Esophagus squamous epithelium (tissue), 4 donors: Measurements from ENCODE around the gene TUT7.

ENCODE experiments used
- POLR2A ChIP-seq, 4 donors: fragments of 450-650 bp; IDR thresholded peaks; one replicate each; pipeline ENCODE4 v1.6.1; 2017; ENCODE audit warnings: antibody characterized with exemption in 4 of 4, mild to moderate bottlenecking in 4 of 4, moderate library complexity in 3 of 4
- TF ChIP-seq, protein P1 (sequence below), 6 experiments: fragments of 450-650 bp in 4 of 6; fragments of 200-600 bp in 2 of 6; sonication (generic) in 2 of 6; IDR thresholded peaks; one replicate each; pipeline ENCODE4 v1.5.1; 2016 to 2019; ENCODE audit warnings: antibody characterized with exemption in 6 of 6, mild to moderate bottlenecking in 4 of 6, moderate library complexity in 4 of 6

DNA sequence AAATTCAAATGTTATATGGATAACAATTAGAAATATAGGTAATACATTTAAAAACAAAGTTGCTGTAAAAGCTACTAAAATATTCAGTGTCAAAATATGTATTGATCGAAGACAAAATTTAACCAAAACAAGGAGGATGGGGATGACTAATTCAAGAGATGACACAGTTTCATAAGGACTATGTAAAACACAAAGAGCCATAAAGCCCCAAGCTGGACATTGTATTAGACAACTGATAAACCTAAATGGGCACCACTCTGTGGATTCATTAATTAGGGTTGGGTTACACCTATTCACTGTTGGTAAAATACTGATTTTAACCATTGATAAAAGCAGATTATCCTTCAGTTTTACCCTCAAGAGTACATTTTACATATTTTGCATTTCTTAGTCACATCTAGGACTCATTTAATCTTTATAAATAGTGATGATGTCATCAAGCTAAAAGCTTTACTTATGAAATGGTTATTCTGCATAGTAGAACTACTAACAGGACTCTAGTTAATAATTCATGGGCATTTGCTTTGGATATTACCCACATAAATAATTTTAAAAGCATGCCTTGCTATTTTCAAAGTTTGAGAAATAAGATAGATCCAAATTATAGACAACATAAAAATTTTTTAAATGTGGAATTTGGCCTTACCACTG is 13.7 kb downstream of the TUT7 start:
- TF ChIP-seq, protein P1, sequence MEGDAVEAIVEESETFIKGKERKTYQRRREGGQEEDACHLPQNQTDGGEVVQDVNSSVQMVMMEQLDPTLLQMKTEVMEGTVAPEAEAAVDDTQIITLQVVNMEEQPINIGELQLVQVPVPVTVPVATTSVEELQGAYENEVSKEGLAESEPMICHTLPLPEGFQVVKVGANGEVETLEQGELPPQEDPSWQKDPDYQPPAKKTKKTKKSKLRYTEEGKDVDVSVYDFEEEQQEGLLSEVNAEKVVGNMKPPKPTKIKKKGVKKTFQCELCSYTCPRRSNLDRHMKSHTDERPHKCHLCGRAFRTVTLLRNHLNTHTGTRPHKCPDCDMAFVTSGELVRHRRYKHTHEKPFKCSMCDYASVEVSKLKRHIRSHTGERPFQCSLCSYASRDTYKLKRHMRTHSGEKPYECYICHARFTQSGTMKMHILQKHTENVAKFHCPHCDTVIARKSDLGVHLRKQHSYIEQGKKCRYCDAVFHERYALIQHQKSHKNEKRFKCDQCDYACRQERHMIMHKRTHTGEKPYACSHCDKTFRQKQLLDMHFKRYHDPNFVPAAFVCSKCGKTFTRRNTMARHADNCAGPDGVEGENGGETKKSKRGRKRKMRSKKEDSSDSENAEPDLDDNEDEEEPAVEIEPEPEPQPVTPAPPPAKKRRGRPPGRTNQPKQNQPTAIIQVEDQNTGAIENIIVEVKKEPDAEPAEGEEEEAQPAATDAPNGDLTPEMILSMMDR (IDR thresholded peaks at IDR 0.05), result no peak
- TF ChIP-seq POLR2A (IDR thresholded peaks at IDR 0.05), result no peak
